ENCODE results near the gene TM4SF18.
A peak's percentile ranks its signal among the peaks of the same experiment; 100 is the strongest.

Gene TM4SF18

DNA sequence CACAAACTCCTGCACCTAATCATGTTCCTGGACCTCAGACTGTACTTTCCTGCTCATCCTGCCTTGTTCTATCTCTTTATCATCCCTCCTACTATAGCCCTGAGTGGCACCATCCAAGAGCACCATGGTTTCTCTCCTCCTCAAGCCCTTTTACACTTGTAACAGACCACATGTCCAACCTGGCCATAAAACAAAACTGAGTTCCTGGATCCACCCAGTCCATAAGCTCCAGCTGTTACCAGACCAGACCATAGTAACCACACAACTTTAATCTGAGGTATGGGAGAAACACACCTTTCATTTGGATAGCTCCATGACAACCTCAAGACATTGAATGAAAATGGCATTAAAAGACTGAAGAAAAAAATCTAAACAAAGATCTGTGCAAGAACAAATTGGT is 9.1 kb downstream of the TM4SF18 start:
- CTCF ChIA-PET, result interaction anchor here (1.2 kb wide), 1 partner anchor 9 kb away, joined by 5 read pairs; the partner anchor contains the start of gene TM4SF18
- Mint-ChIP-seq H3K4me3 (no peak overlapping the region), H3K4me1 (no peaks in the 10 kb centered on the region), H3K36me3 (no peaks in the 10 kb centered on the region), H3K27me3 (peaks cover 16% of the 10 kb centered on the region), H3K27ac (peak overlapping the region; percentile 3), H3K9me3 (no peaks in the 10 kb centered on the region)
- no peak for DNase-seq

GRCh38 chr3:149321640-149322039 is 11.8 kb downstream of the TM4SF18 start:
- Mint-ChIP-seq H3K9me3 (no peaks in the 10 kb centered on the region), H3K4me1 (no peaks in the 10 kb centered on the region), H3K4me3 (no peak overlapping the region), H3K27me3 (peaks cover 11% of the 10 kb centered on the region), H3K36me3 (no peaks in the 10 kb centered on the region), H3K27ac (no peak overlapping the region)
- CTCF ChIA-PET, result no interaction called here
- DNase-seq, result no peak

DNA sequence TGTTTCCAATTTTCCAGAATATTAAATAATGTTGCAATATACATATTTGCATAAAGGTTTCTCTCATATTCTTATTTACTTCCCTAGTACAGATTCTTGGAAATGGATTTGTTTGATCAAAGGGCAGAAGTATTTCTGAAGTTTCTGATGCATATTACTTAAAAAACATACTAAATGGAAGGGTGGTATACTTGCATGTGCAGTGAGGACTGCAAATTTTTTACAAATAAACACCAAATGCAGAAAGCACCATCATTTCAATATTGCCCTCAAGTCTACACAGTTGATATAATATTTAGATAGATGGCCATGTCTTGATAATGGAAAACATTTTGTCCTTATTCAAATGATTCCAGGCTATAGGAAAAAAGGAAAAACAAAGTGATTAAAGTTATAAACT is 12.3 kb downstream of the TM4SF18 start:
- Mint-ChIP-seq H3K4me1 (no peaks in the 10 kb centered on the region), H3K4me3 (no peak overlapping the region), H3K36me3 (no peaks in the 10 kb centered on the region), H3K9me3 (no peaks in the 10 kb centered on the region), H3K27me3 (peaks cover 11% of the 10 kb centered on the region), H3K27ac (no peak overlapping the region)
- CTCF ChIA-PET, result no interaction called here
- no peak for DNase-seq

DNA sequence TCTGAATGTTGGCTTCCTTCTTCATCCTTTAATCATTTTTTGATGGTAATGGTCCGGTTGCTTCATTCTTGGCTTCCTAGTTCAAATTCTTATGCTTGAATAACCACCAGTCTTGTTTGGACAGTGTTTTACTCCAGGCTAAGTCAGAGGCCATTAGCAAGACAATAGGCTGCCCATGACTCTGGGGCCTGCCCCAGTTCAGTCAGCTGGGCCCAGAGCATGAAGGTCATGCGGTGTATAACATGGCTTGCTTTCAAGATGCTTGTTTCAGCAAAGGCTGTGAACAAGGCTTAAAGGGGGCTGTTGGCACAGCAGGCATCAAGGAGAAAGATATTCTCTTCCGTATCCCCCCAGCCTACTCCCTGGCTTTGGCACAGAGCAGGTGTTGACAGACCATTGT is 13.7 kb downstream of the TM4SF18 start:
- no peak for DNase-seq
- H3K27me3 Mint-ChIP-seq, result peaks cover 11% of the 10 kb centered on the region
- CTCF ChIA-PET, result no interaction called here
- H3K27ac Mint-ChIP-seq, result no peak overlapping the region
- H3K4me3 Mint-ChIP-seq, result no peak overlapping the region
- no peaks in the 10 kb centered on the region for H3K4me1 Mint-ChIP-seq
- no peaks in the 10 kb centered on the region for H3K36me3 Mint-ChIP-seq
- H3K9me3 Mint-ChIP-seq, result no peaks in the 10 kb centered on the region

DNA sequence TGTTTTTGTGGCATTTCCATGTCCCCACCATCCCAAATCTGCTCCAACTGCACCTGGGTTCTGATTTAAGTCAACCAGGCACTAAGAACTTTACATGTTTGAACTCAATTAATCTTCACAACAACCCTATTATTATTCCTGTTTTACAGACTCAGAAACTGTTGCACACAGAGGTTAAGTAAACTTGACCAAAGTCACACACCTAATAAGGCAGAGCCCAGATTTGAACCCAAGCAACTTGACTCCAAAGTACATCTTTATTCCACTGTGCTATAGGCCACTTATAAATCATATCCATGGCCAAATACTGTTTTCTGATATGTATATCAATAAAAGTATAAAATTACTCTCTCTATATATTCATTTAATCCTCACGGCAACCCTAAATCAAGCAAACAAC is 16.4 kb downstream of the TM4SF18 start:
- Mint-ChIP-seq H3K36me3 (no peaks in the 10 kb centered on the region), H3K4me3 (no peak overlapping the region), H3K9me3 (no peaks in the 10 kb centered on the region), H3K27ac (no peak overlapping the region), H3K4me1 (no peaks in the 10 kb centered on the region), H3K27me3 (peaks cover 17% of the 10 kb centered on the region)
- CTCF ChIA-PET, result no interaction called here
- DNase-seq, result no peak

- H3K4me3 Mint-ChIP-seq, result no peak overlapping the region
- H3K36me3 Mint-ChIP-seq, result no peaks in the 10 kb centered on the region
- no peaks in the 10 kb centered on the region for H3K4me1 Mint-ChIP-seq
- DNase-seq, result no peak
- H3K27ac Mint-ChIP-seq, result no peak overlapping the region
- peaks cover 19% of the 10 kb centered on the region for H3K27me3 Mint-ChIP-seq
- H3K9me3 Mint-ChIP-seq, result no peaks in the 10 kb centered on the region
- CTCF ChIA-PET, result no interaction called here
Measured at GRCh38 chr3:149316437-149316836, 17.0 kb downstream of the TM4SF18 start.

- H3K4me1 Mint-ChIP-seq, result no peaks in the 10 kb centered on the region
- H3K36me3 Mint-ChIP-seq, result no peaks in the 10 kb centered on the region
- peaks cover 23% of the 10 kb centered on the region for H3K27me3 Mint-ChIP-seq
- no peaks in the 10 kb centered on the region for H3K9me3 Mint-ChIP-seq
- no peak for DNase-seq
- CTCF ChIA-PET, result no interaction called here
- H3K27ac Mint-ChIP-seq, result no peak overlapping the region
- no peak overlapping the region for H3K4me3 Mint-ChIP-seq
Measured at GRCh38 chr3:149315694-149316093, 17.7 kb downstream of the TM4SF18 start.

- CTCF ChIA-PET, result no interaction called here
- H3K9me3 Mint-ChIP-seq, result no peaks in the 10 kb centered on the region
- DNase-seq, result no peak
Measured at GRCh38 chr3:149314807-149315578, 18.4 kb downstream of the TM4SF18 start.

DNA sequence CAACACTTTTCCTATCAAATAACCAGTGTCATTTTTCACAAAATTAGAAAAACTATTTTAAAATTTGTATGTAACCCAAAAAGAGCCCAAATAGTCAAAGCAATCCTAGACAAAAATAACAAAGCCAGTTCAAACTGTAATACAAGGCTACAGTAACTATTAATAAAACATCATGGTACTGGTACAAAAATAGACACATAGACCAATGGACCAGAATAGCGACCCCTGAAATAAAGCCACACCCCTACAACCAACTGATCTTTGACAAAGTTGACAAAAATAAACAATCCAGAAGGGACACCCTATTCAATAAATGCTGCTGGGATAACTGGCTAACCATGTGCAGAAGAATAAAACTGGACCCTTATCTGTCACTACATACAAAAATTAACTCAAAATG is 19.9 kb downstream of the TM4SF18 start:
- H3K4me1 Mint-ChIP-seq, result no peaks in the 10 kb centered on the region
- H3K36me3 Mint-ChIP-seq, result no peaks in the 10 kb centered on the region
- H3K4me3 Mint-ChIP-seq, result no peak overlapping the region
- no peak overlapping the region for H3K27ac Mint-ChIP-seq
- no peak for DNase-seq
- H3K27me3 Mint-ChIP-seq, result peaks cover 17% of the 10 kb centered on the region
- CTCF ChIA-PET, result no interaction called here
- H3K9me3 Mint-ChIP-seq, result no peaks in the 10 kb centered on the region

More at GRCh38 chr3:149314807-149315578, 18.4 kb downstream of the TM4SF18 start:
- no peak overlapping the region for H3K27ac Mint-ChIP-seq
- H3K27me3 Mint-ChIP-seq, result peaks cover 21% of the 10 kb centered on the region
- no peak overlapping the region for H3K4me3 Mint-ChIP-seq
- no peaks in the 10 kb centered on the region for H3K36me3 Mint-ChIP-seq
- no peaks in the 10 kb centered on the region for H3K4me1 Mint-ChIP-seq

- Mint-ChIP-seq H3K36me3 (no peaks in the 10 kb centered on the region), H3K27ac (no peak overlapping the region), H3K4me3 (no peak overlapping the region), H3K4me1 (no peaks in the 10 kb centered on the region), H3K9me3 (no peaks in the 10 kb centered on the region), H3K27me3 (peaks cover 17% of the 10 kb centered on the region)
- no peak for DNase-seq
- CTCF ChIA-PET, result no interaction called here
Measured at GRCh38 chr3:149310796-149311534, 22.5 kb downstream of the TM4SF18 start.

DNA sequence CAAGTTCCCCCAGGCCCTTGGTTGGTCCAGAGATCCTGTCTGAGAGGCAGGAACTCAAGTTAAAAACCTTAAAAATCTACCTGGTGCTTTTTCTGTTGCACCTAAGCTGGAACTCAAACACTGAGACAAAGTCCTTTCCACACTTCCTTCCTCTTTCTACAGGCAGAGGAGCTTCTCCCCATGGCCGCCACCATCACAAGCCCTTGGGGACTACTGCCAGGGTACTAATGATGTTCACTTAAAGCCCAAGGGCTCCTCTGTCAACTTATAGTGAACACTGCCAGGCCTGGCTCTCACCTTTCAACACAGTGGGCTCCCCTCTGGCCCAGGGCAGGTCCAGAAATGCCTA is 26.0 kb downstream of the TM4SF18 start:
- Mint-ChIP-seq H3K36me3 (no peaks in the 10 kb centered on the region), H3K27ac (no peak overlapping the region), H3K4me1 (no peaks in the 10 kb centered on the region), H3K4me3 (no peak overlapping the region), H3K9me3 (no peaks in the 10 kb centered on the region), H3K27me3 (peaks cover 18% of the 10 kb centered on the region)
- CTCF ChIA-PET, result no interaction called here
- no peak for DNase-seq

DNA sequence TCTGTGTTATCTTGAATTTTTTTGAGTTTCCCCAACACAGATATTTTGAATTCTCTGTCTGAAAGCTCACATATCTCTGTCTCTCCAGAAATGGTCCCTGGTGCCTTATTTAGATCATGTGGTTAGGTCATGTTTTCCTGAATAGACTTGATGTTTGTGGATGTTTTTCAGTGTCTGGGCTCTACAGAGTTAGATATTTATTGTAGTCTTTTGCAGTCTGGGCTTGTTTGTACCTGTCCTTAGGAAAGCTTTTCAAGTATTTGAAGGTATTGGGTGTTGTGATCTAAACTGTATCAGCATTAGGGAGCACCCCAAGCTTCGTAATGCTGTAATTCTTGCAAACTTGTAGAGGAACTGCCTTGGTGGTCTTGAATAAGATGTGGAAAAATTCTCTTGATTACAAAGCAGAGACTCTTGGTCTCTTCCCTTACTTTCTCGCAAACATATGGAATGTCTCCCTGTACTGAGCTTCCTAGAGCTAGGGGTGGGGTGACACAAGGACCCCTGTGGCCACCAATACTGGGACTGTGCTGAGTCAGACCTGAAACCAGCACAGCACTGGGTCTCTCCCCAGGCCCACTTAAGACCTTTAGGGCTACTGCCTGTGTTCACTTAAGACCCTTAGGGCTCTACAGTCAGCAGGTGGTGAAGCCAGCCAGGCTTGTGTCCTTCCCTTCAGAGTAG is 26.5 kb downstream of the TM4SF18 start:
- Mint-ChIP-seq H3K27me3 (peaks cover 19% of the 10 kb centered on the region), H3K9me3 (no peaks in the 10 kb centered on the region), H3K27ac (no peak overlapping the region), H3K4me3 (no peak overlapping the region), H3K4me1 (no peaks in the 10 kb centered on the region), H3K36me3 (no peaks in the 10 kb centered on the region)
- CTCF ChIA-PET, result no interaction called here
- no peak for DNase-seq

DNA sequence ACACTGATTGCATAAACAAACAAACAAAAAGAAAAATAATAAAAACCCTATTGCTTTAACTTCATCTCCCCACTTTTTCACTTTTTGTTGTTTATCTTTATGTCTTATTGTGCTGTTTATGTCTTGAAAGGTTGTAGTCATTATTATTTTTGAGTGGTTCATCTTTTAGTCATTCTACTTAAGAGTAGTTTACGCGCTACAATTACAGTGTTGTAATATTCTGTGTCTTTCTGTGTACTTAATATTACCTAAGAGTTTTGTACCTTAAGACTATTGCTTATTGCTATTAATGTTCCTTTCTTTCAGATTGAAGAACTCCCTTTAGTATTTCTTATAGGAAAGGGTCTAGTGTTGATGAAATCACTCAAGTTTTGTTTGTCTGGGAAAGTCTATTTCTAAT is 28.1 kb downstream of the TM4SF18 start:
- H3K27me3 Mint-ChIP-seq, result peaks cover 22% of the 10 kb centered on the region
- H3K27ac Mint-ChIP-seq, result no peak overlapping the region
- no peaks in the 10 kb centered on the region for H3K9me3 Mint-ChIP-seq
- CTCF ChIA-PET, result no interaction called here
- DNase-seq, result no peak
- no peaks in the 10 kb centered on the region for H3K4me1 Mint-ChIP-seq
- H3K4me3 Mint-ChIP-seq, result no peak overlapping the region
- H3K36me3 Mint-ChIP-seq, result no peaks in the 10 kb centered on the region

DNA sequence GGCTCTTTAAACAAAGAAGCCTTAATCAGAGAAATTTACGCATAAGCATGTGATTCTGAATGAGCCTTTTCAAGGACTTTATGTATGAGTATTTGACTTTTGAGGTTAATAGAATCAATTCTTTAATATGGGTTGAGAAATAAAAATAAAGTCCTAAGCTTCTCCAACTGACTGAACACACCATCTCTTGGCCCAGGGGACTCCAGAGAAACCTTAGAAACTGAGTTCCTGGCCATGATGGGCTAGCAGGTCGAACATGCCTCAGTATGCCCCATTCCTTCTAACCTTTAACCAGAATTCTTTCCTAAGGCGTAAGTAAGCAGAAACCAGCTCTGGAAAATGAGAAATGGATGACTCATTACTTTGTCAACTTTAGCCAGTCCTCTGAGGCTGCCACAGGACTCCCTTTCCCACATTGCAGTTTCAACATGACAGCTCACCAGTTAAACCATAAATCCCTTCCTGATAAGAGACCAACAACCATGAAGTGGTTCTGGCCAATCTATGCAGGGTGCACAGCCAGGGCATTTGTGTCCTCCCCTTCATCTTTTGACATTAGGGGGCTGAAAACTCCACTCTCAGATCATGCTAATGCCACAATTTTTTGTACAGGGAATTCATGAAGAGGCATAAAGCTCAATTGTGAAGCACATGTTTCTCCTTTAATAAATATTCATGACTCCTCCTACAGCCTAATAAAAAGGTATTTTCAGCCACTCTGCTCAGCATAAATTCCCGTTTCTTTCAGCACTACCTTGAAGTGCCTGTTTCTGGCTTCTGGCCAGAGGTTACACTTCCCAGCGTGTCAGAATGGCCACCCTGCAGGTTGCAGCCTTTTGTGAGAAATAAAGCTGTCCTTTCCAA is 33.3 kb downstream of the TM4SF18 start:
- CTCF ChIA-PET, result interaction anchor here (1.2 kb wide), 1 partner anchor 9 kb away, joined by 3 read pairs; no protein-coding TSS in a partner anchor
- no peaks in the 10 kb centered on the region for H3K36me3 Mint-ChIP-seq
- H3K9me3 Mint-ChIP-seq, result no peaks in the 10 kb centered on the region
- DNase-seq, result no peak
- H3K27me3 Mint-ChIP-seq, result peaks cover 32% of the 10 kb centered on the region
- H3K27ac Mint-ChIP-seq, result no peak overlapping the region
- no peaks in the 10 kb centered on the region for H3K4me1 Mint-ChIP-seq
- no peak overlapping the region for H3K4me3 Mint-ChIP-seq
